ENCODE data around the gene MCC.

Gene MCC

GRCh38 chr5:113520899-113521298, 32.6 kb upstream of the MCC start:
- no peak for DNase-seq (ENCODE audit: low read depth, low spot score)
- no peak overlapping the region for H3K4me3 ChIP-seq (ENCODE audit: low read depth, low read length)
- ChIA-PET CTCF (interaction anchor here (0.9 to 2.0 kb wide), 4 partner anchors 9 to 141 kb away, joined by 3 to 7 read pairs (median 3); no protein-coding TSS in a partner anchor), POLR2A (no interaction called here)
- no peak for TF ChIP-seq CTCF (IDR thresholded peaks at IDR 0.05; ENCODE audit: insufficient read depth, low read length, missing control alignments)

GRCh38 chr5:113520429-113520828, 32.2 kb upstream of the MCC start:
- no peak for TF ChIP-seq CTCF (IDR thresholded peaks at IDR 0.05; ENCODE audit: insufficient read depth, low read length, missing control alignments)
- POLR2A ChIA-PET = no interaction called here
- CTCF ChIA-PET = interaction anchor here (0.9 to 2.0 kb wide), 4 partner anchors 9 to 141 kb away, joined by 3 to 7 read pairs (median 3); no protein-coding TSS in a partner anchor
- no peak overlapping the region for H3K4me3 ChIP-seq (ENCODE audit: low read depth, low read length)
- no peak for DNase-seq (ENCODE audit: low read depth, low spot score)

- no peak overlapping the region for H3K4me3 ChIP-seq (ENCODE audit: low read depth, low read length)
- DNase-seq (ENCODE audit: low read depth, low spot score) = no peak
- ChIA-PET POLR2A (no interaction called here), CTCF (no interaction called here)
- no peak for TF ChIP-seq CTCF (IDR thresholded peaks at IDR 0.05; ENCODE audit: insufficient read depth, low read length, missing control alignments)
Measured at GRCh38 chr5:113519412-113519811, 31.2 kb upstream of the MCC start.

- ChIA-PET CTCF (interaction anchor here (0.7 kb wide), 1 partner anchor 729 kb away, joined by 3 read pairs; no protein-coding TSS in a partner anchor), POLR2A (no interaction called here)
- H3K4me3 ChIP-seq (ENCODE audit: low read depth, low read length) = no peak overlapping the region
- TF ChIP-seq CTCF (IDR thresholded peaks at IDR 0.05; ENCODE audit: insufficient read depth, low read length, missing control alignments) = no peak
- DNase-seq (ENCODE audit: low read depth, low spot score) = no peak
Measured at GRCh38 chr5:113518884-113519283, 30.6 kb upstream of the MCC start.

- CTCF ChIA-PET = interaction anchor here (1.1 to 9.2 kb wide), 3 partner anchors 94 to 519 kb away, joined by 4 to 147 read pairs (median 99); no protein-coding TSS in a partner anchor
- no peak for TF ChIP-seq CTCF (IDR thresholded peaks at IDR 0.05; ENCODE audit: insufficient read depth, low read length, missing control alignments)
- peak overlapping the region; percentile 85 for H3K4me3 ChIP-seq (ENCODE audit: low read depth, low read length)
- DNase-seq (ENCODE audit: low read depth, low spot score) = no peak
- POLR2A ChIA-PET = no interaction called here
Measured at GRCh38 chr5:113514289-113514635, 26.0 kb upstream of the MCC start.

GRCh38 chr5:113513384-113514288, 25.4 kb upstream of the MCC start, which contains the start of gene YTHDC2:
YTHDC2 (plus strand) TSS chr5:113513694; CDS start chr5:113513896, 202 bp downstream.
- ChIA-PET CTCF (interaction anchor here (0.8 to 9.2 kb wide), 6 partner anchors 12 to 518 kb away, joined by 3 to 147 read pairs (median 26); no protein-coding TSS in a partner anchor), POLR2A (interaction anchor here (1.0 kb wide), 1 partner anchor 1748 kb away, joined by 3 read pairs; no protein-coding TSS in a partner anchor)
- DNase-seq (ENCODE audit: low read depth, low spot score) = no peak
- TF ChIP-seq CTCF (IDR thresholded peaks at IDR 0.05; ENCODE audit: insufficient read depth, low read length, missing control alignments) = peak; percentile 43
- H3K4me3 ChIP-seq (ENCODE audit: low read depth, low read length) = peak within 1 kb of the TSS; percentile 85
